Natural killer cell (primary cell): Measurements from ENCODE around the gene KIAA1614. TPM values are rescaled to one million over a fixed set of nuclear protein-coding genes. Genes with fewer than 3 reads are reported as not detected.

Experiments used
- ATAC-seq, 3 donors: fragments of 150-1000 bp in 2 of 3; fragments of 200-7000 bp in 1 of 3; cut with Tn5 transposase; 1 replicate in 1 of 3; 2 replicates in 2 of 3; pipeline ENCODE4 v1.10.0; 2021; ENCODE audit warnings: mild to moderate bottlenecking in 2 of 3, moderate library complexity in 2 of 3
- DNase-seq, 2 donors: peaks; one replicate each; pipeline versions ENCODE4 v3.0.0 to v3.0.0-alpha.2; 2013 to 2021; ENCODE audit warnings: mixed read lengths in 1 of 2
- H3K27ac ChIP-seq: one replicate; pipeline ENCODE4 v1.5.1; 2013; ENCODE audit warnings: mild to moderate bottlenecking, low read length
- H3K27me3 ChIP-seq: one replicate; pipeline ENCODE4 v1.6.1; 2013; ENCODE audit warnings: low read length; ENCODE audit not compliant: control insufficient read depth, insufficient read depth
- H3K36me3 ChIP-seq: one replicate; pipeline ENCODE4 v1.6.1; 2013; ENCODE audit warnings: low read length; ENCODE audit not compliant: control insufficient read depth, insufficient read depth
- H3K4me1 ChIP-seq: one replicate; pipeline ENCODE4 v1.6.1; 2013; ENCODE audit warnings: low read length; ENCODE audit not compliant: control insufficient read depth, insufficient read depth
- H3K4me3 ChIP-seq: one replicate; pipeline ENCODE4 v1.5.1; 2013; ENCODE audit warnings: low read length
- H3K9me3 ChIP-seq: one replicate; pipeline ENCODE4 v1.6.1; 2013; ENCODE audit warnings: low read length; ENCODE audit not compliant: control insufficient read depth, insufficient read depth
- H3K27ac Mint-ChIP-seq, 2 donors: one replicate each; pipeline ENCODE4 v1.8.0; 2022; ENCODE audit warnings: mild to moderate bottlenecking in 2 of 2, mixed read lengths in 2 of 2, moderate library complexity in 1 of 2
- H3K27me3 Mint-ChIP-seq, 2 donors: one replicate each; pipeline ENCODE4 v1.8.0; 2022; ENCODE audit warnings: low read depth in 2 of 2, mixed read lengths in 2 of 2
- H3K36me3 Mint-ChIP-seq: one replicate; pipeline ENCODE4 v1.8.0; 2022; ENCODE audit warnings: mixed read lengths
- H3K4me1 Mint-ChIP-seq, 2 donors: one replicate each; pipeline ENCODE4 v1.8.0; 2022; ENCODE audit warnings: mixed read lengths in 2 of 2
- H3K4me3 Mint-ChIP-seq: one replicate; pipeline ENCODE4 v1.8.0; 2022; ENCODE audit warnings: mild to moderate bottlenecking, moderate library complexity, mixed read lengths
- H3K9me3 Mint-ChIP-seq, 2 donors: one replicate each; pipeline ENCODE4 v1.8.0; 2022; ENCODE audit warnings: mixed read lengths in 2 of 2
- WGBS: methylation state at CpG from one replicate; pipeline ENCODE4 v1.1.7; 2013; ENCODE audit warnings: missing lambda C conversion rate; ENCODE audit not compliant: insufficient coverage; 5-methylcytosine and 5-hydroxymethylcytosine counted together
- intact Hi-C: fragments of 100-400 bp; cut with micrococcal nuclease; formaldehyde crosslinking; loops from one replicate; pipeline ENCODE4 v1.14.2; 2022
- total RNA-seq, 4 donors: library from RNA; stranded (reverse); fragments of 120-200 nt in 1 of 4; gene quantifications; one replicate each; pipeline versions ENCODE4 v1.2.3 to v1.2.4, GENCODE V29; 2013 to 2022
- TF ChIP-seq, protein P1 (sequence below): fragments of 200-600 bp; IDR thresholded peaks from one replicate; pipeline ENCODE4 v1.8.0; 2022; ENCODE audit warnings: antibody characterized with exemption

The KIAA1614 gene
- total RNA-seq, 3 donors from 2014 or later (not counting 1 experiment from before 2014, with no cell fraction given): 0.09 to 0.80 (median 0.40) TPM

DNA sequence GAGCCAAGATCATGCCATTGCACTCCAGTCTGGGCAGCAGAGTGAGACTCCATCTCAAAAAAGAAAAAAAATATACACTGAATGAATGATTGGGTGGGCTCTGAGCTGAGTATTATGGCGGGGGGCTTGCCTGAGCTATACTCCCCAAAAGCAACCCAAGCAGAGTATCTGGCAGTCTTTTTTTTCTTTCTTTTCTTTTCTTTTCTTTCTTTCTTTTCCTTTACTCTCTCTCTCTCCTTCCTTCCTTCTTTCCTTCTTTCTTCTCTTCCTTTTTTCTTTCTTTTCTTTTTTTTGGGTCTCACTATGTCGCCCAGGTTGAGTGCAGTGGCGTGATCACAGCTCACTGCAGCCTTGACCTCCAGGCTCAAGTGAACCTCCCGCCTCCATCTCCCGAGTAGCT lies 27.7 kb downstream of the KIAA1614 start:
- TF ChIP-seq, protein P1, sequence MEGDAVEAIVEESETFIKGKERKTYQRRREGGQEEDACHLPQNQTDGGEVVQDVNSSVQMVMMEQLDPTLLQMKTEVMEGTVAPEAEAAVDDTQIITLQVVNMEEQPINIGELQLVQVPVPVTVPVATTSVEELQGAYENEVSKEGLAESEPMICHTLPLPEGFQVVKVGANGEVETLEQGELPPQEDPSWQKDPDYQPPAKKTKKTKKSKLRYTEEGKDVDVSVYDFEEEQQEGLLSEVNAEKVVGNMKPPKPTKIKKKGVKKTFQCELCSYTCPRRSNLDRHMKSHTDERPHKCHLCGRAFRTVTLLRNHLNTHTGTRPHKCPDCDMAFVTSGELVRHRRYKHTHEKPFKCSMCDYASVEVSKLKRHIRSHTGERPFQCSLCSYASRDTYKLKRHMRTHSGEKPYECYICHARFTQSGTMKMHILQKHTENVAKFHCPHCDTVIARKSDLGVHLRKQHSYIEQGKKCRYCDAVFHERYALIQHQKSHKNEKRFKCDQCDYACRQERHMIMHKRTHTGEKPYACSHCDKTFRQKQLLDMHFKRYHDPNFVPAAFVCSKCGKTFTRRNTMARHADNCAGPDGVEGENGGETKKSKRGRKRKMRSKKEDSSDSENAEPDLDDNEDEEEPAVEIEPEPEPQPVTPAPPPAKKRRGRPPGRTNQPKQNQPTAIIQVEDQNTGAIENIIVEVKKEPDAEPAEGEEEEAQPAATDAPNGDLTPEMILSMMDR: no peak
- ATAC-seq (no peak), DNase-seq (no peak)
- intact Hi-C loops: no loop called here
- no peaks in the 10 kb centered on the region for H3K9me3 ChIP-seq
- no peak overlapping the region for H3K27ac ChIP-seq
- H3K9me3 Mint-ChIP-seq: no peaks in the 10 kb centered on the region
- no peaks in the 10 kb centered on the region for H3K27me3 ChIP-seq
- H3K36me3 ChIP-seq: no peaks in the 10 kb centered on the region
- H3K4me3 Mint-ChIP-seq: no peak overlapping the region
- H3K4me1 ChIP-seq: peaks cover 9% of the 10 kb centered on the region
- no peak overlapping the region for H3K27ac Mint-ChIP-seq
- H3K4me3 ChIP-seq: no peak overlapping the region
- H3K4me1 Mint-ChIP-seq: peaks cover 10 to 13% of the 10 kb centered on the region in 2 donors
- 93% methylated on average over 5 of the region's 5 CpGs for WGBS
- no peaks in the 10 kb centered on the region for H3K36me3 Mint-ChIP-seq
- no peaks in the 10 kb centered on the region for H3K27me3 Mint-ChIP-seq

DNA sequence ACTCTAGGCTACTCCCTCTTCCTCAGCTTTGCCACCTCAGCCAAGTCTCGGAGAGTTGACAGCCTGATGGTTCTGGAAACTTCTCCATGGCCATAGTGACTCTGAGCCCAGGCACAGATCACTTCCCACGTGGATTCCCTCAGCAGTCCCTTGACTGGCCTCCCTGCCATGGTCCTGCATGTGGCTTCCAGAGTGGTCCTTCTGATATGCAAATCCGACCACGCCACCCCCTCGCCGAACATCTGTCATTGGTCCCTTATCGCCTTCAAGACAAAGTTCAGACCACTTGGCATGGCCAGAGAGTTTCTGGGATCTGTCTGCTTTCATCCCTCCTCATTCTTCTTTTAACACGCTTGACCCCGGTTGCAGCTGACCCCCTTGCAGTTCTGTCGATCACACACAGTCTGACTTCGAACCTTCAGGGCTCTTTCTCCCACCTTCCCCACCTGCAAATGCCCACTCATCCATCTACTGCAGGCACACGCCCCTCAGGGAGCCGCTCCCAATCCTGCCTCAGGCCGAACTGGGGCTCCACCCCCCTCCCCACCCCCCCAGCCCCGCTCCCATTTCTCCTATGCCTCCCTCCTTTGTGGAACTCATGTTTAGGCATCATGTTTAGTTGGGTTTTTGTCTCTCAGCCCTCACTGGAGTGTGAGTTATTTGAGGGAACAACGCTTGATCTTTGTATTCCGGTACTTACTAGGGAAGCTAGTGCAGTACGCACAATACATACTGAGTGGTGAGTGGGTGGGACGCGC lies 29.0 kb downstream of the KIAA1614 start:
- Histone ChIP-seq H3K9me3 (peaks cover 7% of the 10 kb centered on the region), H3K27me3 (no peaks in the 10 kb centered on the region), H3K36me3 (no peaks in the 10 kb centered on the region), H3K27ac (no peak overlapping the region), H3K4me1 (peaks cover 9% of the 10 kb centered on the region), H3K4me3 (no peak overlapping the region)
- WGBS: 92% methylated on average over 18 of the region's 20 CpGs
- peaks cover 10 to 13% of the 10 kb centered on the region in 2 donors for H3K4me1 Mint-ChIP-seq
- no peaks in the 10 kb centered on the region for H3K27me3 Mint-ChIP-seq
- DNase-seq (no peak), ATAC-seq (no peak)
- no peak overlapping the region for H3K4me3 Mint-ChIP-seq
- H3K36me3 Mint-ChIP-seq: peaks cover 3% of the 10 kb centered on the region
- H3K27ac Mint-ChIP-seq: no peak overlapping the region
- TF ChIP-seq, protein P1: no peak
- H3K9me3 Mint-ChIP-seq: no peaks in the 10 kb centered on the region
- intact Hi-C loops: no loop called here

DNA sequence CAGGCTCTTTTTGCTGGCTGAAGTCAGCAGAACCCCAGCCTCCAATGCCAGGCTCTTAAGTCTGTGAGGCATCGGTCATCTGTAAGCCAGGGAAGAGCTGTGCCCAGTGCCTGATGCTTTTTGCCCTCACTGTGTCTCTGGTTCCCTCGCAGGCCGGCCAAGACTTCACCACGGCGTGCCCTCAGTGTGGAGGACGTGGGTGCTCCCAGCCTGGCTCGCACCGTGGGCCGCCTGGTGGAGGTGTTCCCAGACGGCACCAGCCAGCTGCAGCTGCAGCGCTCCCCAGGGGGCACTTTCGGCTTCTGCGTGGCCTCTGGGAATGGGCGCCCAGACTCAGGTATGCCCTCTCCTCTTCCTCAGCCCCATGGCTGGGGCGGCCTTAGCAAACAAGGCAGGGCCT lies 32.5 kb downstream of the KIAA1614 start:
- intact Hi-C loops: no loop called here
- Histone ChIP-seq H3K27ac (no peak overlapping the region), H3K27me3 (no peaks in the 10 kb centered on the region), H3K9me3 (peaks cover 7% of the 10 kb centered on the region), H3K4me3 (no peak overlapping the region), H3K4me1 (no peaks in the 10 kb centered on the region), H3K36me3 (no peaks in the 10 kb centered on the region)
- ATAC-seq (no peak), DNase-seq (no peak)
- peaks cover 8% of the 10 kb centered on the region for H3K36me3 Mint-ChIP-seq
- no peak overlapping the region for H3K4me3 Mint-ChIP-seq
- no peaks in the 10 kb centered on the region for H3K27me3 Mint-ChIP-seq
- 94% methylated on average over 15 of the region's 15 CpGs for WGBS
- TF ChIP-seq, protein P1: no peak
- peaks cover 0 to 2% of the 10 kb centered on the region in 2 donors for H3K9me3 Mint-ChIP-seq
- H3K4me1 Mint-ChIP-seq: no peaks in the 10 kb centered on the region
- no peak overlapping the region for H3K27ac Mint-ChIP-seq

DNA sequence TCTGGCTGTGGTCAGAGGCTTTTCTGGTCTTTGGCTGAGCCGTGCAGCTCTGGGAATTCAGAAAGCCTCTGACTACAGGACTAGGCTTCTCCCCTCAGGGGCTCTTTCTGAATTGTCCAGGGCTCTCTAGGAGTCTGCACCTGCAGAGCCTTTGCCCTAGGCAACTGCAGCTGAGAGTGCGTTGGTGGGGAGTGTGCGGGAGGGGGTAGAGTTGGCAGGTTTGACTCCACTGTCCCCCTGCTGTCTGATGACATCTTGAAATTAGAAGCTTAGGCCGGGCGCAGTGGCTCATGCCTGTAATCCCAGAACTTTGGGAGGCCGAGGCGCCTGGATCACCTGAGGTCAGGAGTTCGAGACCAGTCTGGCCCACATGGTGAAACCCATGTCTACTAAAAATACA lies 32.9 kb downstream of the KIAA1614 start:
- H3K27me3 Mint-ChIP-seq: no peaks in the 10 kb centered on the region
- H3K9me3 Mint-ChIP-seq: peaks cover 0 to 2% of the 10 kb centered on the region in 2 donors
- ATAC-seq: no peak
- H3K4me1 Mint-ChIP-seq: no peaks in the 10 kb centered on the region
- Histone ChIP-seq H3K27me3 (no peaks in the 10 kb centered on the region), H3K4me1 (no peaks in the 10 kb centered on the region), H3K4me3 (no peak overlapping the region), H3K36me3 (no peaks in the 10 kb centered on the region), H3K27ac (no peak overlapping the region), H3K9me3 (peaks cover 7% of the 10 kb centered on the region)
- no peak overlapping the region for H3K4me3 Mint-ChIP-seq
- no peak for DNase-seq
- no peak overlapping the region for H3K27ac Mint-ChIP-seq
- TF ChIP-seq, protein P1: no peak
- intact Hi-C loops: no loop called here
- 87% methylated on average over 8 of the region's 8 CpGs for WGBS
- H3K36me3 Mint-ChIP-seq: peaks cover 8% of the 10 kb centered on the region
